Keratinocyte (primary cell): ENCODE results near the gene ANKFY1. TPM values are rescaled to one million over a fixed set of nuclear protein-coding genes. Genes with fewer than 3 reads are reported as not detected.

ENCODE experiments used
- DNase-seq: peaks from one replicate; pipeline ENCODE4 v3.0.0-alpha.2; 2011; ENCODE audit warnings: low read depth, missing footprints, low spot score
- FAIRE-seq: peaks from 2 replicates; lab custom pipeline; 2011; peaks lifted over from hg19 to GRCh38; lab: Jason Lieb, UNC
- H2AFZ ChIP-seq: 2 replicates; pipeline ENCODE4 v1.6.0; 2012; ENCODE audit warnings: low read length, control low read depth, inconsistent platforms; ENCODE audit not compliant: control insufficient read depth
- H3K27ac ChIP-seq: 2 replicates; pipeline ENCODE4 v1.5.1; 2011; ENCODE audit warnings: low read length; ENCODE audit not compliant: control insufficient read depth, insufficient read depth
- H3K27me3 ChIP-seq: 3 replicates; pipeline ENCODE4 v1.6.0; 2011; ENCODE audit warnings: low read length; ENCODE audit not compliant: control insufficient read depth, insufficient read depth; ENCODE audit errors: extremely low read depth
- H3K36me3 ChIP-seq, 2 experiments: 2 replicates in 1 of 2; 3 replicates in 1 of 2; pipeline ENCODE4 v1.5.1; 2011; ENCODE audit warnings: low read length in 2 of 2, mild to moderate bottlenecking in 1 of 2; ENCODE audit not compliant: control insufficient read depth in 2 of 2, insufficient read depth in 2 of 2; ENCODE audit errors: extremely low read depth in 1 of 2
- H3K4me1 ChIP-seq: 3 replicates; pipeline ENCODE4 v1.5.1; 2011; ENCODE audit warnings: low read length; ENCODE audit not compliant: control insufficient read depth, insufficient read depth; ENCODE audit errors: extremely low read depth
- H3K4me2 ChIP-seq: 3 replicates; pipeline ENCODE4 v1.6.0; 2011; ENCODE audit warnings: low read depth, low read length; ENCODE audit not compliant: control insufficient read depth, insufficient read depth; ENCODE audit errors: extremely low read depth
- H3K4me3 ChIP-seq, 3 experiments: fragments of 200-600 bp in 1 of 3; sonication (generic) in 1 of 3; 2 replicates in 2 of 3; 3 replicates in 1 of 3; pipeline ENCODE4 v1.5.1; 2011 to 2016; ENCODE audit warnings: low read length in 3 of 3, mild to moderate bottlenecking in 3 of 3, control low read depth in 2 of 3, inconsistent platforms in 1 of 3, low read depth in 1 of 3, mixed read lengths in 1 of 3, mixed run types in 1 of 3, moderate library complexity in 1 of 3; ENCODE audit not compliant: control insufficient read depth in 2 of 3, insufficient read depth in 2 of 3; ENCODE audit errors: extremely low read depth in 1 of 3
- H3K79me2 ChIP-seq: 2 replicates; pipeline ENCODE4 v1.6.0; 2012; ENCODE audit warnings: low read length; ENCODE audit not compliant: control insufficient read depth, insufficient read depth
- H3K9ac ChIP-seq: 3 replicates; pipeline ENCODE4 v1.6.0; 2011; ENCODE audit warnings: low read length; ENCODE audit not compliant: control insufficient read depth, insufficient read depth; ENCODE audit errors: extremely low read depth
- H3K9me1 ChIP-seq: 3 replicates; pipeline ENCODE4 v1.6.0; 2011; ENCODE audit warnings: low read length; ENCODE audit not compliant: control insufficient read depth, insufficient read depth; ENCODE audit errors: extremely low read depth
- H3K9me3 ChIP-seq: 2 replicates; pipeline ENCODE4 v1.5.1; 2012; ENCODE audit warnings: low read depth, low read length; ENCODE audit not compliant: control insufficient read depth
- H4K20me1 ChIP-seq: 3 replicates; pipeline ENCODE4 v1.6.0; 2011; ENCODE audit warnings: low read length; ENCODE audit not compliant: control insufficient read depth, insufficient read depth; ENCODE audit errors: extremely low read depth
- CTCF ChIP-seq, 3 experiments: IDR thresholded peaks in 1 of 3; conservative IDR thresholded peaks in 1 of 3; optimal IDR thresholded peaks in 1 of 3; 2 replicates in 2 of 3; 3 replicates in 1 of 3; pipeline versions ENCODE3 to v1.5.1; 2011; ENCODE audit warnings: low read length in 3 of 3, mild to moderate bottlenecking in 3 of 3, moderate library complexity in 2 of 3, control low read depth in 1 of 3, inconsistent platforms in 1 of 3; ENCODE audit not compliant: insufficient read depth in 2 of 3; ENCODE audit errors: extremely low read depth in 1 of 3
- EZH2 ChIP-seq: IDR thresholded peaks from one replicate; pipeline ENCODE4 v1.6.1; 2012; ENCODE audit warnings: inconsistent platforms, mild to moderate bottlenecking, low read length, moderate library complexity
- dilution Hi-C: fragments of 300-500 bp; cut with MboI; formaldehyde crosslinking; loops from one replicate; pipeline ENCODE4 v1.7.0; 2020; ENCODE audit warnings: low sequenced_read_pairs; ENCODE audit not compliant: extremely low pct_ligation_motif_present
- polyA plus RNA-seq, 5 experiments: library from polyadenylated mRNA; depleted of rRNA in 3 of 5; stranded (reverse) in 3 of 5; stranded (forward) in 1 of 5; unstranded in 1 of 5; fragments of >200 nt; gene quantifications; 1 replicate in 1 of 5; 2 replicates in 3 of 5; 3 replicates in 1 of 5; pipeline versions ENCODE4 v1.2.1 to v1.2.3, GENCODE V29; 2011 to 2012; ENCODE audit warnings: missing spikeins in 2 of 5, low read depth in 1 of 5, low replicate concordance in 1 of 5

Gene ANKFY1
- polyA plus RNA-seq, 1 donor (not counting 4 experiments of a cell fraction or from before 2014, with no cell fraction given) = 27.0 TPM

DNA sequence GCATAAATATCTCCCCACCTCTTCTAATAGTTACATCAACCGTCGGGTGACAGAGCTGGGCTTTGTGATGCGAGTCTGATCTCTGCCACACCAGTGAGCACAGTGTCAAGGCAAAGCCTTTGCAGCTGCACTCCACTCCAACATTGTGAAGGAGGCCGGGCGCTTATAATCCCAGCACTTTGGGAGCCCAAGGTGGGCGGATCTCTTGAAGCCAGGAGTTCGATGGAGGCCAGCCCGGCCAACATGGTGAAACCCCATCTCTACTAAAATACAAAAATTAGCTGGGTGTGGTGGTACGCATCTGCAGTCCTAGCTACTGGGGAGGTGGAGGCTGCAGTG is 101.8 kb downstream of the ANKFY1 start:
- no peak for TF ChIP-seq CTCF (optimal IDR thresholded peaks at IDR 0.05 in 1 of 3, IDR thresholded peaks at IDR 0.05 in 1 of 3, conservative IDR thresholded peaks at IDR 0.05 in 1 of 3; ENCODE audit: extremely low read depth in 1 of 3, insufficient read depth in 2 of 3, low read length in 3 of 3)
- no peak for TF ChIP-seq EZH2
- H3K9ac ChIP-seq = peak overlapping the region; percentile 57
- peak overlapping the region; percentile 69 for H3K27ac ChIP-seq
- no peak for DNase-seq
- no peaks in the 10 kb centered on the region for H3K79me2 ChIP-seq
- no peak for FAIRE-seq
- H2AFZ ChIP-seq = no peak overlapping the region
- no peak overlapping the region for H3K4me3 ChIP-seq
- H3K36me3 ChIP-seq = peaks cover 6 to 10% of the 10 kb centered on the region in 2 experiments
- dilution Hi-C loops = no loop called here
- H4K20me1 ChIP-seq = no peaks in the 10 kb centered on the region
- H3K9me1 ChIP-seq = peaks cover 2% of the 10 kb centered on the region
- H3K9me3 ChIP-seq = no peaks in the 10 kb centered on the region
- peak overlapping the region; percentile 66 for H3K4me2 ChIP-seq
- no peaks in the 10 kb centered on the region for H3K27me3 ChIP-seq
- peaks cover 61% of the 10 kb centered on the region for H3K4me1 ChIP-seq

GRCh38 chr17:4161192-4161966 is 102.4 kb downstream of the ANKFY1 start:
- Histone ChIP-seq H3K4me1 (peaks cover 57% of the 10 kb centered on the region), H3K9me3 (no peaks in the 10 kb centered on the region), H3K4me2 (peak overlapping the region; percentile 66), H3K27ac (peak overlapping the region; percentile 69), H2AFZ (no peak overlapping the region), H4K20me1 (no peaks in the 10 kb centered on the region), H3K9ac (peak overlapping the region; percentile 57), H3K36me3 (peaks cover 4 to 6% of the 10 kb centered on the region in 2 experiments), H3K9me1 (peaks cover 2% of the 10 kb centered on the region), H3K27me3 (no peaks in the 10 kb centered on the region), H3K4me3 (no peak overlapping the region), H3K79me2 (no peaks in the 10 kb centered on the region)
- dilution Hi-C loops = no loop called here
- peak; percentile 9 to 52 (median 49) for TF ChIP-seq CTCF (optimal IDR thresholded peaks at IDR 0.05 in 1 of 3, IDR thresholded peaks at IDR 0.05 in 1 of 3, conservative IDR thresholded peaks at IDR 0.05 in 1 of 3; ENCODE audit: extremely low read depth in 1 of 3, insufficient read depth in 2 of 3, low read length in 3 of 3)
- TF ChIP-seq EZH2 = no peak
- DNase-seq (peak; percentile 42), FAIRE-seq (peak; percentile 96)
